Measurements from ENCODE around the gene RABGAP1L. TPM values are rescaled to one million over a fixed set of nuclear protein-coding genes. Genes with fewer than 3 reads are reported as not detected.

RABGAP1L gene
- total and polyA plus RNA-seq, 2 donors from 2014 or later, result 16.2 to 48.5 TPM

- no peak overlapping the region for H3K27ac ChIP-seq (ENCODE audit: low read depth in 2 of 2, low read length in 2 of 2)
- no peaks in the 10 kb centered on the region for H3K27me3 ChIP-seq (ENCODE audit: control insufficient read depth, insufficient read depth, low read length)
- intact Hi-C loops (cut with DNase I), result no loop called here
- H3K4me1 ChIP-seq (ENCODE audit: control insufficient read depth in 2 of 3, insufficient read depth in 2 of 3, low read depth in 1 of 3, low read length in 3 of 3), result peaks cover 1 to 6% (median 3%) of the 10 kb centered on the region in 3 donors
- no peak overlapping the region for H3K9ac ChIP-seq (ENCODE audit: low read length in 3 of 3)
- H3K36me3 ChIP-seq (ENCODE audit: control insufficient read depth in 2 of 3, insufficient read depth in 3 of 3, low read length in 3 of 3), result no peaks in the 10 kb centered on the region
- DNase-seq (no peak), FAIRE-seq (no peak)
- H3K9me3 ChIP-seq (ENCODE audit: control insufficient read depth in 2 of 3, insufficient read depth in 1 of 3, low read length in 3 of 3), result no peaks in the 10 kb centered on the region
- H3K4me3 ChIP-seq (ENCODE audit: low read length in 3 of 3), result no peak overlapping the region
- no peak for TF ChIP-seq CTCF (IDR thresholded peaks at IDR 0.05; ENCODE audit: borderline replicate concordance, extremely low read depth, insufficient read depth)
Measured at GRCh38 chr1:174960362-174960761, 801.0 kb downstream of the RABGAP1L start.

- TF ChIP-seq CTCF (IDR thresholded peaks at IDR 0.05; ENCODE audit: borderline replicate concordance, extremely low read depth, insufficient read depth), result no peak
- H3K36me3 ChIP-seq (ENCODE audit: control insufficient read depth in 2 of 3, insufficient read depth in 3 of 3, low read length in 3 of 3), result no peaks in the 10 kb centered on the region
- no peaks in the 10 kb centered on the region for H3K9me3 ChIP-seq (ENCODE audit: control insufficient read depth in 2 of 3, insufficient read depth in 1 of 3, low read length in 3 of 3)
- H3K4me3 ChIP-seq (ENCODE audit: low read length in 3 of 3), result no peak overlapping the region
- no peaks in the 10 kb centered on the region for H3K27me3 ChIP-seq (ENCODE audit: control insufficient read depth, insufficient read depth, low read length)
- no peak for FAIRE-seq
- DNase-seq, result peak in 1 of 5 donors; percentile 30
- H3K4me1 ChIP-seq (ENCODE audit: control insufficient read depth in 2 of 3, insufficient read depth in 2 of 3, low read depth in 1 of 3, low read length in 3 of 3), result peaks cover 5 to 20% (median 13%) of the 10 kb centered on the region in 3 donors
- H3K9ac ChIP-seq (ENCODE audit: low read length in 3 of 3), result no peak overlapping the region
- intact Hi-C loops (cut with DNase I), result no loop called here
- H3K27ac ChIP-seq (ENCODE audit: low read depth in 2 of 2, low read length in 2 of 2), result no peak overlapping the region
Measured at GRCh38 chr1:174963529-174964125, 804.3 kb downstream of the RABGAP1L start.

- no peak overlapping the region for H3K27ac ChIP-seq (ENCODE audit: low read depth in 2 of 2, low read length in 2 of 2)
- TF ChIP-seq CTCF (IDR thresholded peaks at IDR 0.05; ENCODE audit: borderline replicate concordance, extremely low read depth, insufficient read depth), result no peak
- no peak overlapping the region for H3K9ac ChIP-seq (ENCODE audit: low read length in 3 of 3)
- no peaks in the 10 kb centered on the region for H3K27me3 ChIP-seq (ENCODE audit: control insufficient read depth, insufficient read depth, low read length)
- H3K36me3 ChIP-seq (ENCODE audit: control insufficient read depth in 2 of 3, insufficient read depth in 3 of 3, low read length in 3 of 3), result peaks cover 0 to 2% (median 0%) of the 10 kb centered on the region in 3 donors
- peak in 1 of 5 donors; percentile 25 for DNase-seq
- intact Hi-C loops (cut with DNase I), result no loop called here
- H3K9me3 ChIP-seq (ENCODE audit: control insufficient read depth in 2 of 3, insufficient read depth in 1 of 3, low read length in 3 of 3), result no peaks in the 10 kb centered on the region
- FAIRE-seq, result no peak
- H3K4me3 ChIP-seq (ENCODE audit: low read length in 3 of 3), result no peak overlapping the region
- peaks cover 5 to 20% (median 13%) of the 10 kb centered on the region in 3 donors for H3K4me1 ChIP-seq (ENCODE audit: control insufficient read depth in 2 of 3, insufficient read depth in 2 of 3, low read depth in 1 of 3, low read length in 3 of 3)
Measured at GRCh38 chr1:174964261-174964971, 805.1 kb downstream of the RABGAP1L start.
